B cell (primary cell): ENCODE results near the gene CAMTA1. TPM values are rescaled to one million over a fixed set of nuclear protein-coding genes. Genes with fewer than 3 reads are reported as not detected.

Experiments used
- ATAC-seq: fragments of 200-7000 bp; cut with Tn5 transposase; one replicate; pipeline ENCODE4 v1.10.0; 2021; ENCODE audit warnings: low read depth, mild to moderate bottlenecking, moderate number of reproducible peaks, moderate library complexity
- CTCF ChIA-PET: fragments of 350-600 bp; sonication (Branson Sonifier 250); formaldehyde crosslinking; loops from one replicate; lab custom pipeline; 2021; ENCODE audit warnings: antibody characterized with exemption, inconsistent platforms; lab: Charles Lee
- POLR2A ChIA-PET: fragments of 350-600 bp; sonication (Branson Sonifier 250); formaldehyde crosslinking; loops from one replicate; lab custom pipeline; 2021; ENCODE audit warnings: antibody characterized with exemption; lab: Charles Lee
- DNase-seq: peaks from one replicate; pipeline ENCODE4 v3.0.0; 2013
- H2AFZ ChIP-seq: 2 replicates; pipeline ENCODE4 v1.6.1; 2012; ENCODE audit warnings: mild to moderate bottlenecking, low read depth, low read length; ENCODE audit not compliant: insufficient read depth, poor library complexity, severe bottlenecking
- H3K27ac ChIP-seq, 2 donors: 1 replicate in 1 of 2; 2 replicates in 1 of 2; pipeline ENCODE4 v1.5.1; 2012 to 2013; ENCODE audit warnings: low read length in 2 of 2, mild to moderate bottlenecking in 2 of 2, moderate library complexity in 1 of 2
- H3K27me3 ChIP-seq, 4 experiments: fragments of 200-600 bp in 1 of 4; sonication (generic) in 1 of 4; replicated peaks in 1 of 4; 1 replicate in 2 of 4; 2 replicates in 2 of 4; pipeline versions ENCODE4 v1.6.1 to v1.7.0; 2013 to 2016; ENCODE audit warnings: low read length in 3 of 4, mild to moderate bottlenecking in 2 of 4, mixed read lengths in 1 of 4, moderate library complexity in 1 of 4; ENCODE audit not compliant: insufficient read depth in 4 of 4, control insufficient read depth in 3 of 4; ENCODE audit errors: control extremely low read depth in 1 of 4
- H3K36me3 ChIP-seq, 2 experiments: replicated peaks in 1 of 2; 1 replicate in 1 of 2; 2 replicates in 1 of 2; pipeline versions ENCODE4 v1.6.1 to v1.7.1; 2013; ENCODE audit warnings: low read length in 1 of 2; ENCODE audit not compliant: insufficient read depth in 2 of 2, control insufficient read depth in 1 of 2; ENCODE audit errors: control extremely low read depth in 1 of 2, extremely low read depth in 1 of 2
- H3K4me1 ChIP-seq, 2 donors: fragments of 200-600 bp in 1 of 2; sonication (generic) in 1 of 2; 1 replicate in 1 of 2; 2 replicates in 1 of 2; pipeline versions ENCODE4 v1.5.1 to v1.6.1; 2013 to 2017; ENCODE audit warnings: low read length in 2 of 2; ENCODE audit not compliant: control insufficient read depth in 2 of 2, insufficient read depth in 2 of 2
- H3K4me2 ChIP-seq: replicated peaks from 2 replicates; pipeline ENCODE3; 2012; ENCODE audit warnings: mild to moderate bottlenecking, low read depth, low read length; ENCODE audit not compliant: poor library complexity, severe bottlenecking
- H3K4me3 ChIP-seq, 5 experiments: fragments of 200-600 bp in 1 of 5; sonication (generic) in 1 of 5; 1 replicate in 3 of 5; 2 replicates in 2 of 5; pipeline versions ENCODE4 v1.5.1 to v1.7.0; 2011 to 2016; ENCODE audit warnings: low read length in 4 of 5, mild to moderate bottlenecking in 4 of 5, low read depth in 2 of 5, control low read depth in 1 of 5, moderate library complexity in 1 of 5; ENCODE audit not compliant: insufficient read depth in 1 of 5; ENCODE audit errors: control extremely low read depth in 1 of 5, extremely low read depth in 1 of 5
- H3K79me2 ChIP-seq: fragments of 200-600 bp; sonication (generic); one replicate; pipeline ENCODE4 v1.6.0; 2016; ENCODE audit warnings: low read length; ENCODE audit not compliant: control insufficient read depth, insufficient read depth
- H3K9ac ChIP-seq: fragments of 200-600 bp; sonication (generic); 2 replicates; pipeline ENCODE4 v1.6.1; 2017; ENCODE audit warnings: mild to moderate bottlenecking, low read length, moderate library complexity
- H3K9me3 ChIP-seq, 3 donors: one replicate each; pipeline versions ENCODE4 v1.6.1 to v1.7.1; 2013; ENCODE audit warnings: low read length in 2 of 3; ENCODE audit not compliant: control insufficient read depth in 2 of 3, insufficient read depth in 1 of 3; ENCODE audit errors: control extremely low read depth in 1 of 3
- H4K20me1 ChIP-seq: 2 replicates; pipeline ENCODE4 v1.6.0; 2012; ENCODE audit warnings: mild to moderate bottlenecking, low read length; ENCODE audit not compliant: insufficient read depth, control insufficient read depth, poor library complexity, severe bottlenecking
- H3K27ac Mint-ChIP-seq: one replicate; pipeline ENCODE4 v1.8.0; 2021; ENCODE audit warnings: mixed read lengths
- H3K27me3 Mint-ChIP-seq: one replicate; pipeline ENCODE4 v1.8.0; 2021; ENCODE audit warnings: mixed read lengths
- H3K4me1 Mint-ChIP-seq: one replicate; pipeline ENCODE4 v1.8.0; 2021; ENCODE audit warnings: mixed read lengths
- H3K4me3 Mint-ChIP-seq: one replicate; pipeline ENCODE4 v1.8.0; 2021; ENCODE audit warnings: mixed read lengths
- H3K9me3 Mint-ChIP-seq: one replicate; pipeline ENCODE4 v1.8.0; 2022; ENCODE audit warnings: mixed read lengths; ENCODE audit not compliant: insufficient read depth
- CTCF ChIP-seq: fragments of 200-600 bp; IDR thresholded peaks from one replicate; pipeline ENCODE4 v1.8.0; 2022; ENCODE audit warnings: antibody characterized with exemption, mild to moderate bottlenecking
- EZH2 ChIP-seq: IDR thresholded peaks from 2 replicates; pipeline ENCODE4 v1.6.1; 2012; ENCODE audit warnings: borderline replicate concordance, low read depth, mild to moderate bottlenecking, moderate library complexity, low read length; ENCODE audit not compliant: insufficient read depth, poor library complexity, severe bottlenecking
- WGBS: methylation state at CpG from one replicate; pipeline ENCODE4 v1.1.5; 2013; ENCODE audit warnings: missing lambda C conversion rate; ENCODE audit not compliant: insufficient coverage; 5-methylcytosine and 5-hydroxymethylcytosine counted together
- intact Hi-C: fragments of 100-400 bp; cut with micrococcal nuclease; formaldehyde crosslinking; loops from one replicate; pipeline ENCODE4 v1.10.0; 2022
- polyA plus RNA-seq: library from polyadenylated mRNA; depleted of rRNA; stranded (reverse); fragments of >200 nt; gene quantifications from 2 replicates; pipeline ENCODE4 v1.2.3, GENCODE V29; 2012
- total RNA-seq, 2 donors: library from RNA; stranded (reverse); fragments of 120-200 nt in 1 of 2; gene quantifications; 1 replicate in 1 of 2; 2 replicates in 1 of 2; pipeline versions ENCODE4 v1.2.3 to v1.2.4, GENCODE V29; 2013 to 2022

CAMTA1 gene
- total and polyA plus RNA-seq, 2 donors (not counting 1 experiment from before 2014, with no cell fraction given): 42.2 to 45.7 TPM

DNA sequence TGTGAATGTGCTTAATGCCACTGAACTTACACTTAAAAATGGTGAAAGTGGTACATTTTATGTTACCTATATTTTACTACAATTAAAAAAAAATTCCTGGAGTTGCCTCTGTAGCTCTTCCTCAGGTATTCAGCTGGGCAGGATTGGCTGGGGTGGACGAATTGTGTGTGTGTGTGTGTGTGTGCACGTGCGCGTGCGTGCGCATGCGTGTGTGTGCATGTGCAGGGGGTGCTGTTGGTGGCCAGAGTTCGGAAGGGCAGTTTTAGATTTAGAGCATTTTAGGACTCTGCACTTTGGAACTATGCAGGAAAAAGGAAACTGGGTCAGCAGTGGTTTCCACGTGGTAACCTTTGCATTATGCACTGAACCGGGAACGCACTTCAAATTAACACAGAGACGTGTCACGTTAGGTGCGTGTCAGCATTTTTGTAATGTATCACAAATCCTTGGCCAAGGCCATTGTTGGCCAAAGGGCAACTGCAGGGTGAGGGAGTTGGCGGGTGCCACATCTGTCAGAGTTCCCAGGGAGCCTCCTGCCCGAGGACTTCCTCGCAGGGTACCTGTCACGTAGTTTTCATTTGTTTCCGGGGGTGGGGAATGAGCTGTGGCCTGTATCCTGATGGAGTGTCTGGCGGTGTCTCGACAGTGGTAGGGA lies 312.8 kb downstream of the CAMTA1 start:
- H3K27ac ChIP-seq: no peak overlapping the region
- no peak overlapping the region for H3K4me2 ChIP-seq
- WGBS: 92% methylated on average over 12 of the region's 21 CpGs
- DNase-seq (no peak), ATAC-seq (no peak)
- no peaks in the 10 kb centered on the region for H3K36me3 ChIP-seq
- H3K4me3 ChIP-seq: no peak overlapping the region
- TF ChIP-seq EZH2: no peak
- no peak for TF ChIP-seq CTCF
- no peaks in the 10 kb centered on the region for H3K9me3 ChIP-seq
- H4K20me1 ChIP-seq: no peaks in the 10 kb centered on the region
- Mint-ChIP-seq H3K4me1 (no peaks in the 10 kb centered on the region), H3K27me3 (peaks cover 17% of the 10 kb centered on the region), H3K9me3 (no peaks in the 10 kb centered on the region), H3K27ac (no peak overlapping the region), H3K4me3 (no peak overlapping the region)
- intact Hi-C loops: no loop called here
- no peak overlapping the region for H3K9ac ChIP-seq
- H2AFZ ChIP-seq: no peak overlapping the region
- CTCF ChIA-PET: no interaction called here
- POLR2A ChIA-PET: no interaction called here
- peaks cover 0 to 2% (median 0%) of the 10 kb centered on the region in 4 experiments for H3K27me3 ChIP-seq
- H3K4me1 ChIP-seq: no peaks in the 10 kb centered on the region
- no peaks in the 10 kb centered on the region for H3K79me2 ChIP-seq

DNA sequence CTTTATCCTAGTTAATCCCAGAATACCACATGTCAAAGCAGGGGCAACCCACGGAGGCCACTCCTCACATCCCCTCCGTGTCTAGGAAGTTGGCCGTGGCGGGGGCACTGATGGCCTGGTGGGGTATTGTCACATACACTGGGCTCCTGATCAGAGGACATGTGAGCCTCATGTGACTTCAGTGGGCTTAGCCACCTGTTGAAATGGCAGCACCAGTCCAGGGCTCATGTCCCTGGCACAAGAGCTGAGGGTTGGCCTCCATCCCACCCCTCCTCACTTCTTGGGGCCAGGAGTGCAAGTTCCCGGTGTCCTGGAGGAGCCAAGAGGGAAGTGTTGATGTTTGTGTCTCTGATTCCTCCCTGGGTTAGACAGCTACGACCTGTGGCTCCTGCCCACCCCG lies 313.4 kb downstream of the CAMTA1 start:
- TF ChIP-seq CTCF: no peak
- no peak for TF ChIP-seq EZH2
- ChIA-PET CTCF (no interaction called here), POLR2A (no interaction called here)
- Mint-ChIP-seq H3K27ac (no peak overlapping the region), H3K9me3 (no peaks in the 10 kb centered on the region), H3K27me3 (peaks cover 17% of the 10 kb centered on the region), H3K4me1 (no peaks in the 10 kb centered on the region), H3K4me3 (no peak overlapping the region)
- Histone ChIP-seq H3K9ac (no peak overlapping the region), H2AFZ (no peak overlapping the region), H3K27ac (no peak overlapping the region), H3K4me3 (no peak overlapping the region), H3K4me2 (no peak overlapping the region), H3K36me3 (no peaks in the 10 kb centered on the region), H3K79me2 (no peaks in the 10 kb centered on the region), H3K9me3 (no peaks in the 10 kb centered on the region), H3K27me3 (peaks cover 0 to 2% (median 0%) of the 10 kb centered on the region in 4 experiments), H4K20me1 (no peaks in the 10 kb centered on the region), H3K4me1 (no peaks in the 10 kb centered on the region)
- DNase-seq (no peak), ATAC-seq (no peak)
- WGBS: 91% methylated on average over 6 of the region's 7 CpGs
- intact Hi-C loops: no loop called here
